Ammon's horn (tissue), 1 donor: Measurements from ENCODE around the gene PRR36.

ENCODE experiments used
- DNase-seq: peaks from one replicate; pipeline ENCODE4 v3.0.0-alpha.2; 2016; ENCODE audit warnings: low spot score

The PRR36 gene

GRCh38 chr19:7846155-7846646 lies 28.0 kb downstream of the PRR36 start:
- no peak for DNase-seq

- DNase-seq: no peak
Measured at GRCh38 chr19:7845390-7846154, 28.6 kb downstream of the PRR36 start.

GRCh38 chr19:7844951-7845350 lies 29.2 kb downstream of the PRR36 start:
- DNase-seq: no peak

- DNase-seq: no peak
Measured at GRCh38 chr19:7844405-7844804, 29.8 kb downstream of the PRR36 start.

GRCh38 chr19:7843521-7843920 lies 30.7 kb downstream of the PRR36 start:
- no peak for DNase-seq

- DNase-seq: no peak
Measured at GRCh38 chr19:7842661-7843294, 31.4 kb downstream of the PRR36 start.

- DNase-seq: no peak
Measured at GRCh38 chr19:7841751-7842660, 32.2 kb downstream of the PRR36 start.

- no peak for DNase-seq
Measured at GRCh38 chr19:7840629-7841028, 33.6 kb downstream of the PRR36 start.

GRCh38 chr19:7839476-7839875 lies 34.7 kb downstream of the PRR36 start:
- DNase-seq: no peak

- DNase-seq: peak; percentile 52
Measured at GRCh38 chr19:7833225-7834099, 40.7 kb downstream of the PRR36 start.

- no peak for DNase-seq
Measured at GRCh38 chr19:7832781-7833180, 41.4 kb downstream of the PRR36 start.

GRCh38 chr19:7832009-7832408 lies 42.2 kb downstream of the PRR36 start:
- DNase-seq: peak; percentile 21

GRCh38 chr19:7831452-7831851 lies 42.7 kb downstream of the PRR36 start:
- DNase-seq: peak; percentile 62

- DNase-seq: peak; percentile 19
Measured at GRCh38 chr19:7830823-7831222, 43.4 kb downstream of the PRR36 start.

GRCh38 chr19:7830272-7830771 lies 43.9 kb downstream of the PRR36 start:
- DNase-seq: no peak

GRCh38 chr19:7829561-7830271 lies 44.5 kb downstream of the PRR36 start, which contains the start of gene EVI5L:
TSS of gene EVI5L (plus strand) at chr19:7830218. CDS start at chr19:7846543, 16,325 bp downstream.
- DNase-seq: peak; percentile 100

GRCh38 chr19:7829166-7829520 lies 45.0 kb downstream of the PRR36 start:
- no peak for DNase-seq

GRCh38 chr19:7823686-7824301 lies 50.4 kb downstream of the PRR36 start:
- no peak for DNase-seq

- DNase-seq: no peak
Measured at GRCh38 chr19:7822910-7823515, 51.2 kb downstream of the PRR36 start.

- no peak for DNase-seq
Measured at GRCh38 chr19:7820588-7820987, 53.6 kb downstream of the PRR36 start.
